H9 (cell line): Measurements from ENCODE around the gene RRBP1. TPM values are rescaled to one million over a fixed set of nuclear protein-coding genes. Genes with fewer than 3 reads are reported as not detected.
A peak's percentile ranks its signal among the peaks of the same experiment; 100 is the strongest.

ENCODE experiments used
- DNase-seq: peaks from one replicate; pipeline ENCODE4 v3.0.0-alpha.2; 2017
- H2AFZ ChIP-seq: one replicate; pipeline ENCODE4 v1.6.1; 2013; ENCODE audit warnings: mild to moderate bottlenecking, low read length, control low read depth, moderate library complexity
- H2AK5ac ChIP-seq: 2 replicates; pipeline ENCODE4 v1.6.1; 2013; ENCODE audit warnings: low read length, control low read depth, mixed read lengths; ENCODE audit not compliant: insufficient read length
- H2BK120ac ChIP-seq: one replicate; pipeline ENCODE4 v1.6.1; 2013; ENCODE audit warnings: low read depth, mild to moderate bottlenecking, low read length, control low read depth, inconsistent platforms; ENCODE audit not compliant: poor library complexity, severe bottlenecking
- H2BK12ac ChIP-seq: 2 replicates; pipeline ENCODE4 v1.6.1; 2013; ENCODE audit warnings: low read length, control low read depth, mixed read lengths, low read depth; ENCODE audit not compliant: insufficient read length
- H2BK15ac ChIP-seq: 2 replicates; pipeline ENCODE4 v1.6.1; 2013; ENCODE audit warnings: low read depth, low read length, control low read depth
- H2BK20ac ChIP-seq: one replicate; pipeline ENCODE4 v1.6.1; 2013; ENCODE audit warnings: low read depth, mild to moderate bottlenecking, low read length, control low read depth, inconsistent platforms; ENCODE audit not compliant: poor library complexity, severe bottlenecking
- H2BK5ac ChIP-seq: 2 replicates; pipeline ENCODE4 v1.6.1; 2013; ENCODE audit warnings: low read length, control low read depth, mixed read lengths; ENCODE audit not compliant: insufficient read length
- H3K14ac ChIP-seq: 2 replicates; pipeline ENCODE4 v1.6.1; 2013; ENCODE audit warnings: low read length, control low read depth; ENCODE audit not compliant: insufficient read depth
- H3K18ac ChIP-seq: 2 replicates; pipeline ENCODE4 v1.6.1; 2013; ENCODE audit warnings: low read depth, mild to moderate bottlenecking, mixed read lengths, low read length, control low read depth; ENCODE audit not compliant: insufficient read length
- H3K23ac ChIP-seq: 2 replicates; pipeline ENCODE4 v1.6.1; 2013; ENCODE audit warnings: low read length, control low read depth, mixed read lengths, low read depth; ENCODE audit not compliant: insufficient read length
- H3K23me2 ChIP-seq: 2 replicates; pipeline ENCODE4 v1.6.1; 2013; ENCODE audit warnings: low read depth, mild to moderate bottlenecking, mixed read lengths, low read length, control low read depth; ENCODE audit not compliant: insufficient read length, poor library complexity, severe bottlenecking
- H3K27ac ChIP-seq: 2 replicates; pipeline ENCODE4 v1.5.1; 2013; ENCODE audit warnings: low read length, control low read depth, mixed read lengths, low read depth; ENCODE audit not compliant: insufficient read length
- H3K27me3 ChIP-seq: 2 replicates; pipeline ENCODE4 v1.6.1; 2013; ENCODE audit warnings: low read length, control low read depth, inconsistent platforms; ENCODE audit not compliant: insufficient read depth
- H3K4ac ChIP-seq: 2 replicates; pipeline ENCODE4 v1.6.1; 2013; ENCODE audit warnings: low read depth, mild to moderate bottlenecking, control low read depth, inconsistent platforms, low read length, moderate library complexity
- H3K4me1 ChIP-seq: 2 replicates; pipeline ENCODE4 v1.6.1; 2013; ENCODE audit warnings: low read length, control low read depth, inconsistent platforms; ENCODE audit not compliant: insufficient read depth
- H3K4me2 ChIP-seq: 2 replicates; pipeline ENCODE4 v1.6.1; 2013; ENCODE audit warnings: low read length, control low read depth, mixed read lengths; ENCODE audit not compliant: insufficient read length, insufficient read depth
- H3K56ac ChIP-seq: 2 replicates; pipeline ENCODE4 v1.6.1; 2013; ENCODE audit warnings: low read depth, mild to moderate bottlenecking, mixed read lengths, low read length, control low read depth; ENCODE audit not compliant: insufficient read length
- H3K79me1 ChIP-seq: 2 replicates; pipeline ENCODE4 v1.6.1; 2013; ENCODE audit warnings: low read depth, mild to moderate bottlenecking, moderate library complexity, low read length, control low read depth, inconsistent platforms; ENCODE audit not compliant: insufficient read depth, poor library complexity, severe bottlenecking
- H3K79me2 ChIP-seq: 2 replicates; pipeline ENCODE4 v1.6.1; 2013; ENCODE audit warnings: low read length, control low read depth, inconsistent platforms; ENCODE audit not compliant: insufficient read depth
- H3K9ac ChIP-seq: 2 replicates; pipeline ENCODE4 v1.6.1; 2013; ENCODE audit warnings: low read length, control low read depth, mixed read lengths; ENCODE audit not compliant: insufficient read length; ENCODE audit errors: extremely low read depth
- H3K9me3 ChIP-seq: one replicate; pipeline ENCODE4 v1.6.1; 2013; ENCODE audit warnings: low read depth, low read length, inconsistent platforms; ENCODE audit not compliant: control insufficient read depth
- H3T11ph ChIP-seq: one replicate; pipeline ENCODE4 v1.6.1; 2013; ENCODE audit warnings: mild to moderate bottlenecking, low read length, control low read depth, inconsistent platforms
- H4K20me1 ChIP-seq: one replicate; pipeline ENCODE4 v1.6.1; 2013; ENCODE audit not compliant: control insufficient read depth, insufficient read length, insufficient read depth
- H4K5ac ChIP-seq: 2 replicates; pipeline ENCODE4 v1.6.1; 2013; ENCODE audit warnings: low read depth, mild to moderate bottlenecking, mixed read lengths, low read length, control low read depth; ENCODE audit not compliant: insufficient read length
- H4K8ac ChIP-seq: replicated peaks from 2 replicates; pipeline ENCODE4 v1.6.1; 2013; ENCODE audit warnings: low read length, control low read depth, mixed read lengths, low read depth; ENCODE audit not compliant: insufficient read length
- H4K91ac ChIP-seq: 2 replicates; pipeline ENCODE4 v1.6.1; 2013; ENCODE audit warnings: low read depth, mild to moderate bottlenecking, moderate library complexity, mixed read lengths, low read length, control low read depth; ENCODE audit not compliant: insufficient read length
- H3K27ac Mint-ChIP-seq, 3 experiments: 2 replicates in 2 of 3; 3 replicates in 1 of 3; pipeline ENCODE4 v1.8.0; 2020 to 2021; ENCODE audit warnings: mixed read lengths in 3 of 3, mild to moderate bottlenecking in 1 of 3, moderate library complexity in 1 of 3
- H3K27me3 Mint-ChIP-seq: 2 replicates; pipeline ENCODE4 v1.8.0; 2021; ENCODE audit warnings: low read depth, mild to moderate bottlenecking, moderate library complexity, mixed read lengths
- H3K36me3 Mint-ChIP-seq, 3 experiments: 2 replicates in 2 of 3; 3 replicates in 1 of 3; pipeline ENCODE4 v1.8.0; 2020 to 2021; ENCODE audit warnings: low read depth in 3 of 3, mixed read lengths in 3 of 3; ENCODE audit not compliant: insufficient read depth in 1 of 3
- H3K4me1 Mint-ChIP-seq, 2 experiments: 2 replicates each; pipeline ENCODE4 v1.8.0; 2020; ENCODE audit warnings: mixed read lengths in 2 of 2
- H3K4me3 Mint-ChIP-seq, 2 experiments: 2 replicates in 1 of 2; 3 replicates in 1 of 2; pipeline ENCODE4 v1.8.0; 2020 to 2021; ENCODE audit warnings: mild to moderate bottlenecking in 2 of 2, mixed read lengths in 2 of 2, moderate library complexity in 1 of 2
- H3K9me3 Mint-ChIP-seq, 2 experiments: 2 replicates in 1 of 2; 3 replicates in 1 of 2; pipeline ENCODE4 v1.8.0; 2020; ENCODE audit warnings: mild to moderate bottlenecking in 2 of 2, mixed read lengths in 2 of 2, moderate library complexity in 1 of 2
- WGBS: extraction: QIAGEN DNeasy Blood & Tissue Kit; methylation state at CpG from one replicate; pipeline ENCODE4 v1.1.7; 2013; ENCODE audit warnings: missing lambda C conversion rate, low lambda C conversion rate, mixed read lengths; ENCODE audit not compliant: insufficient read length; ENCODE audit errors: extremely low coverage; 5-methylcytosine and 5-hydroxymethylcytosine counted together
- total RNA-seq: library from RNA; stranded (reverse); gene quantifications from 2 replicates; pipeline ENCODE4 v1.2.1, GENCODE V29; 2021
- TF ChIP-seq, protein P1 (sequence below): fragments of 200-600 bp; sonication (generic); conservative IDR thresholded peaks from 3 replicates; pipeline ENCODE4 v1.8.0; 2021; ENCODE audit warnings: antibody characterized with exemption, mild to moderate bottlenecking

Gene RRBP1
- total RNA-seq, 1 experiment from 2014 or later, result 97.8 TPM

DNA sequence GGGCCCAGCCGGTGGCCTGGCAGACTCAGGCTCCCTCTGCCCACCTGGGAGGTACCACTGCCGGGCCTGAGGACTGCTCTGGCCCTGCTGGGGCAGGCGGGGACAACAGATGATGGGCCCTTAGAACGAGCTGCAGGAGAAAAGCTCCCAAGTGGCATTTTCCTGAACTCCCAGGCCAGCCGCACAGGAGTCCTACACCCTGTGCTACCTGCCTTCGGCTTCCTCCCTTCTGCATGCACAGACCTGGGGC is 70.8 kb downstream of the RRBP1 start:
- H3K27me3 Mint-ChIP-seq, result no peaks in the 10 kb centered on the region; the same call in 1 of the 2 replicates
- H3K9me3 Mint-ChIP-seq, result no peaks in the 10 kb centered on the region
- Histone ChIP-seq H3K79me2 (no peaks in the 10 kb centered on the region), H3K18ac (no peak overlapping the region), H3K27ac (no peak overlapping the region), H3K4me2 (no peak overlapping the region), H2BK20ac (no peak overlapping the region), H3T11ph (no peak overlapping the region), H2BK15ac (no peak overlapping the region), H3K27me3 (no peaks in the 10 kb centered on the region), H3K9me3 (no peaks in the 10 kb centered on the region), H2BK12ac (no peak overlapping the region), H2BK120ac (no peak overlapping the region), H3K56ac (no peak overlapping the region), H3K23ac (no peak overlapping the region), H4K91ac (no peak overlapping the region), H4K8ac (no peak overlapping the region), H4K20me1 (no peaks in the 10 kb centered on the region), H3K4ac (no peak overlapping the region), H3K14ac (no peak overlapping the region), H3K9ac (no peak overlapping the region), H3K79me1 (no peaks in the 10 kb centered on the region), H2BK5ac (no peak overlapping the region), H2AK5ac (no peak overlapping the region), H2AFZ (no peak overlapping the region), H4K5ac (no peak overlapping the region), H3K23me2 (no peaks in the 10 kb centered on the region), H3K4me1 (no peaks in the 10 kb centered on the region; the same call in 1 of the 2 replicates)
- no peak overlapping the region for H3K4me3 Mint-ChIP-seq
- DNase-seq, result no peak
- peak overlapping the region in 1 of 3 experiments; percentile 73; a peak in 1 of 7 replicates for H3K27ac Mint-ChIP-seq
- peaks cover 7 to 12% of the 10 kb centered on the region in 2 experiments for H3K4me1 Mint-ChIP-seq
- no CpG with 5 or more reads among the region's 6 CpGs for WGBS
- peaks cover 0 to 16% (median 5%) of the 10 kb centered on the region in 3 experiments; a peak in 5 of 7 replicates for H3K36me3 Mint-ChIP-seq
- TF ChIP-seq, protein P1, sequence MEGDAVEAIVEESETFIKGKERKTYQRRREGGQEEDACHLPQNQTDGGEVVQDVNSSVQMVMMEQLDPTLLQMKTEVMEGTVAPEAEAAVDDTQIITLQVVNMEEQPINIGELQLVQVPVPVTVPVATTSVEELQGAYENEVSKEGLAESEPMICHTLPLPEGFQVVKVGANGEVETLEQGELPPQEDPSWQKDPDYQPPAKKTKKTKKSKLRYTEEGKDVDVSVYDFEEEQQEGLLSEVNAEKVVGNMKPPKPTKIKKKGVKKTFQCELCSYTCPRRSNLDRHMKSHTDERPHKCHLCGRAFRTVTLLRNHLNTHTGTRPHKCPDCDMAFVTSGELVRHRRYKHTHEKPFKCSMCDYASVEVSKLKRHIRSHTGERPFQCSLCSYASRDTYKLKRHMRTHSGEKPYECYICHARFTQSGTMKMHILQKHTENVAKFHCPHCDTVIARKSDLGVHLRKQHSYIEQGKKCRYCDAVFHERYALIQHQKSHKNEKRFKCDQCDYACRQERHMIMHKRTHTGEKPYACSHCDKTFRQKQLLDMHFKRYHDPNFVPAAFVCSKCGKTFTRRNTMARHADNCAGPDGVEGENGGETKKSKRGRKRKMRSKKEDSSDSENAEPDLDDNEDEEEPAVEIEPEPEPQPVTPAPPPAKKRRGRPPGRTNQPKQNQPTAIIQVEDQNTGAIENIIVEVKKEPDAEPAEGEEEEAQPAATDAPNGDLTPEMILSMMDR, result no peak; the same call in 2 of the 3 replicates
